H1 (cell line): ENCODE measurements around the gene FCAMR. TPM values are rescaled to one million over a fixed set of nuclear protein-coding genes. Genes with fewer than 3 reads are reported as not detected.

Source experiments
- HDAC2 ChIP-seq, 2 experiments: fragments of 300-600 bp in 1 of 2; sonication (generic) in 1 of 2; IDR thresholded peaks; 2 replicates each; pipeline ENCODE4 v1.6.1; 2011 to 2012; ENCODE audit warnings: low read depth in 2 of 2, low read length in 2 of 2, mild to moderate bottlenecking in 2 of 2, moderate library complexity in 2 of 2, borderline replicate concordance in 1 of 2, inconsistent platforms in 1 of 2
- polyA plus RNA-seq, 7 experiments: library from polyadenylated mRNA; depleted of rRNA in 3 of 7; stranded (reverse) in 5 of 7; unstranded in 2 of 7; fragments of >200 nt in 5 of 7; fragments of 200-250 nt in 2 of 7; gene quantifications; 1 replicate in 5 of 7; 2 replicates in 1 of 7; 4 replicates in 1 of 7; pipeline versions ENCODE4 v1.2.1 to v1.2.3, GENCODE V29; 2011 to 2013; ENCODE audit warnings: missing spikeins in 2 of 7, mixed read lengths in 2 of 7
- total RNA-seq: library from RNA; stranded (reverse); fragmentation: NEBNext Ultra II Directional; extraction: Animal tissue kit (Norgen Biotek cat#: 25700); gene quantifications from 2 replicates; pipeline ENCODE4 v1.2.1, GENCODE V29; 2021

The FCAMR gene
- total and polyA plus RNA-seq, 2 of the 8 experiments (the other 6 are each of a cell fraction or from before 2014, with no cell fraction given): not detected

DNA sequence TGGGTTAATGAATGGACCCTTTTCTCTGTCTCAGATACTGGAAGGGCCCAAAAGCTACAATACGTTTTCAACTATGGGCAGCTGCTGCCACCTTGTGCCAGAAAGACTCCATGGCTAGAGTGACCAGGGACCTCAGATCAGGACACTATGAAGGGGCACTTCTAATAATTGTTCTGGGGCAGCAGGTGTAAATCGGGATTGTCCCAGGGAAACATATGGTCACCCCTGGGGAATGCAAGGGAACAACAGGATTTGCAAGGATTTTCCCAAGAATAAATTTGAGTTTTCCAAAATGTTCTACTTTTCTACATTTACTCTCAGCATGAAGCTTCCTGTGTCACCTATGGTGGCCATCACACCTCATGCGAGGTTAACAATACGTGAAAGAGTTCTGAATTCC lies 12.0 kb upstream of the FCAMR start (continued):
- TF ChIP-seq HDAC2 (IDR thresholded peaks at IDR 0.05; ENCODE audit: borderline replicate concordance in 1 of 2, low read depth in 2 of 2, low read length in 2 of 2): no peak
